Coronary artery (tissue), 2 donors: Measurements from ENCODE around the gene PREB.
A peak's percentile ranks its signal among the peaks of the same experiment; 100 is the strongest.

Experiments used
- DNase-seq: peaks from one replicate; pipeline ENCODE4 v3.0.0-alpha.2; 2017; ENCODE audit warnings: low spot score
- H3K27ac ChIP-seq, 2 donors: fragments of 200-600 bp; sonication (generic); one replicate each; pipeline ENCODE4 v1.5.1; 2016 to 2019
- H3K4me3 ChIP-seq: fragments of 200-600 bp; sonication (generic); 2 replicates; pipeline ENCODE4 v1.5.1; 2016; ENCODE audit warnings: mild to moderate bottlenecking, moderate library complexity
- TF ChIP-seq, protein P1 (sequence below): fragments of 200-600 bp; sonication (generic); IDR thresholded peaks from one replicate; pipeline ENCODE4 v1.5.1; 2019; ENCODE audit warnings: antibody characterized with exemption

The PREB gene

DNA sequence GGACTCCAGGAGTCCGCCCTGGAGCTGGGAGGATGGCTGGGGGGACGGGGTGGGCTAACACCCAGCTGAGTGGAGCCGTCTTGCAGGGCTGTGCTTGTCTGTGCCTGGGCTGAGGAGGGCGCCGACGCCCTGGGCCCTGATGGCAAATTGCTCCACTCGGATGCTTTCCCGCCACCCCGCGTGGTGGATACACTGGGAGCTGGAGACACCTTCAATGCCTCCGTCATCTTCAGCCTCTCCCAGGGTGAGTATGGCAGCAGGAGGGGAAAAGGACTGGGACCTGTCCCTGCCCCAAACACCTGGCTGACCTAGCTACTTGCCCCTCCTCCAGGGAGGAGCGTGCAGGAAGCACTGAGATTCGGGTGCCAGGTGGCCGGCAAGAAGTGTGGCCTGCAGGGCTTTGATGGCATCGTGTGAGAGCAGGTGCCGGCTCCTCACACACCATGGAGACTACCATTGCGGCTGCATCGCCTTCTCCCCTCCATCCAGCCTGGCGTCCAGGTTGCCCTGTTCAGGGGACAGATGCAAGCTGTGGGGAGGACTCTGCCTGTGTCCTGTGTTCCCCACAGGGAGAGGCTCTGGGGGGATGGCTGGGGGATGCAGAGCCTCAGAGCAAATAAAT is 35.0 kb downstream of the PREB start:
- TF ChIP-seq, protein P1, sequence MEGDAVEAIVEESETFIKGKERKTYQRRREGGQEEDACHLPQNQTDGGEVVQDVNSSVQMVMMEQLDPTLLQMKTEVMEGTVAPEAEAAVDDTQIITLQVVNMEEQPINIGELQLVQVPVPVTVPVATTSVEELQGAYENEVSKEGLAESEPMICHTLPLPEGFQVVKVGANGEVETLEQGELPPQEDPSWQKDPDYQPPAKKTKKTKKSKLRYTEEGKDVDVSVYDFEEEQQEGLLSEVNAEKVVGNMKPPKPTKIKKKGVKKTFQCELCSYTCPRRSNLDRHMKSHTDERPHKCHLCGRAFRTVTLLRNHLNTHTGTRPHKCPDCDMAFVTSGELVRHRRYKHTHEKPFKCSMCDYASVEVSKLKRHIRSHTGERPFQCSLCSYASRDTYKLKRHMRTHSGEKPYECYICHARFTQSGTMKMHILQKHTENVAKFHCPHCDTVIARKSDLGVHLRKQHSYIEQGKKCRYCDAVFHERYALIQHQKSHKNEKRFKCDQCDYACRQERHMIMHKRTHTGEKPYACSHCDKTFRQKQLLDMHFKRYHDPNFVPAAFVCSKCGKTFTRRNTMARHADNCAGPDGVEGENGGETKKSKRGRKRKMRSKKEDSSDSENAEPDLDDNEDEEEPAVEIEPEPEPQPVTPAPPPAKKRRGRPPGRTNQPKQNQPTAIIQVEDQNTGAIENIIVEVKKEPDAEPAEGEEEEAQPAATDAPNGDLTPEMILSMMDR = no peak
- DNase-seq = no peak
- H3K27ac ChIP-seq = no peak overlapping the region
- no peak overlapping the region for H3K4me3 ChIP-seq

DNA sequence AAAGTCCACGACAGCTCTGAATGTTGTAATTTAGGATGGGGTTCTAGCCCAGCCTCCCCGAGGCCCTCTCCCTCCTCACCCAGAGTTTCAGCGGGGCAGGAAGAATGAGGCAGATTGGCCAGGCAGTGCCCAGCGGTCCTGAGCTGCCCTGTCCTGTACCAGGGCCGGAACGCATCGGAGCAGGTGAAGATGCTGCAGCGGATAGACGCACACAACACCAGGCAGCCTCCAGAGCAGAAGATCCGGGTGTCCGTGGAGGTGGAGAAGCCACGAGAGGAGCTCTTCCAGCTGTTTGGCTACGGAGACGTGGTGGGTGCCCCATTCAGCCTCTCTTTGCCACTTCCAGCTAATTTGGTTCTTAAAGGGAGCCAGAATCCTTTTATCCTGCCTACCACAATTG is 37.1 kb downstream of the PREB start:
- TF ChIP-seq, protein P1 = no peak
- Histone ChIP-seq H3K27ac (no peak overlapping the region), H3K4me3 (no peak overlapping the region)
- no peak for DNase-seq

- no peak overlapping the region for H3K4me3 ChIP-seq
- H3K27ac ChIP-seq = peak overlapping the region in 1 of 2 donors; percentile 52
- no peak for DNase-seq
- TF ChIP-seq, protein P1 = no peak
Observed at GRCh38 chr2:27096748-27097297, 37.6 kb downstream of the PREB start.

GRCh38 chr2:27095745-27096651 is 38.4 kb downstream of the PREB start:
- Histone ChIP-seq H3K27ac (peak overlapping the region in 1 of 2 donors; percentile 52), H3K4me3 (peak overlapping the region; percentile 58)
- TF ChIP-seq, protein P1 = no peak
- no peak for DNase-seq

- DNase-seq = no peak
- TF ChIP-seq, protein P1 = no peak
- Histone ChIP-seq H3K27ac (no peak overlapping the region), H3K4me3 (no peak overlapping the region)
Observed at GRCh38 chr2:27095427-27095744, 39.0 kb downstream of the PREB start.

GRCh38 chr2:27094353-27094984 is 40.0 kb downstream of the PREB start:
- Histone ChIP-seq H3K27ac (no peak overlapping the region), H3K4me3 (no peak overlapping the region)
- TF ChIP-seq, protein P1 = no peak
- no peak for DNase-seq
